ENCODE results near the gene PLEKHH2.

DNA sequence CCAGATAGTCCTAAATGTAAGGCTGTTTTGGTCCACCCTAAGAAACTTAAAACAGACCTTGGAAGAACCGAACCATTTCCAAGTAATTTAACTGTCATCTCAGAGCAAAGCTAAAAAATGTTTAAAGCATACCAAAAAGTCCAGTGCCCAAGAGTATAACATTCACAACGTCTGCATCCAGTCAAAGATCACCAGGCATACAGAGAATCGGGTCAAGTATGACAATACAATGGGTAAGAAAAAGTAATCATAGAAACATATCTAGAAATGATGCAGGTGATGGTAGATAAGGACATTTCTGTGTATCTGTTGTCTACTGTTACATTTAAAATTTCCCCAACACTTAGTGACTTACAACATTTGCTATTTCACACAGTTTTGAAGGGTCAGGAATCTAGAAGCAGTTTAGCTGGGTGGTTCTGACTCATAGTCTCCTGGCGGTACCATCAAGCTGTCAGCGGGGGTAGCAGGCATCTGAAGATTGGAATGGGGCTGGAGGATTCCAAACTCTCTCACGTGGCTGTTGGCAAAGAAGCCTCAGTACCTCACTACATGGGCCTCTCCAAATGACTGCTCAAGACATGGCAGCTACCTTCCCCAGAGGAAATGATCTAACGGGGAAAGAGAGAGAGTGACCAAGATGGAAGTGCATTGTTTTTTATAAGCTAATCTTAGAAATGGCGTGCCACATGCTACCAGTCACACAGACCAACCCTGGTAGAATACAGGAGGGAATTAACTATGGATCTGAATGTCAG, 100.2 kb downstream of the PLEKHH2 start:
- TF ChIP-seq, protein P1, sequence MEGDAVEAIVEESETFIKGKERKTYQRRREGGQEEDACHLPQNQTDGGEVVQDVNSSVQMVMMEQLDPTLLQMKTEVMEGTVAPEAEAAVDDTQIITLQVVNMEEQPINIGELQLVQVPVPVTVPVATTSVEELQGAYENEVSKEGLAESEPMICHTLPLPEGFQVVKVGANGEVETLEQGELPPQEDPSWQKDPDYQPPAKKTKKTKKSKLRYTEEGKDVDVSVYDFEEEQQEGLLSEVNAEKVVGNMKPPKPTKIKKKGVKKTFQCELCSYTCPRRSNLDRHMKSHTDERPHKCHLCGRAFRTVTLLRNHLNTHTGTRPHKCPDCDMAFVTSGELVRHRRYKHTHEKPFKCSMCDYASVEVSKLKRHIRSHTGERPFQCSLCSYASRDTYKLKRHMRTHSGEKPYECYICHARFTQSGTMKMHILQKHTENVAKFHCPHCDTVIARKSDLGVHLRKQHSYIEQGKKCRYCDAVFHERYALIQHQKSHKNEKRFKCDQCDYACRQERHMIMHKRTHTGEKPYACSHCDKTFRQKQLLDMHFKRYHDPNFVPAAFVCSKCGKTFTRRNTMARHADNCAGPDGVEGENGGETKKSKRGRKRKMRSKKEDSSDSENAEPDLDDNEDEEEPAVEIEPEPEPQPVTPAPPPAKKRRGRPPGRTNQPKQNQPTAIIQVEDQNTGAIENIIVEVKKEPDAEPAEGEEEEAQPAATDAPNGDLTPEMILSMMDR (IDR thresholded peaks at IDR 0.05) = no peak
- TF ChIP-seq POLR2A (IDR thresholded peaks at IDR 0.05) (no peak), EP300 (IDR thresholded peaks at IDR 0.05) (no peak), POLR2AphosphoS5 (IDR thresholded peaks at IDR 0.05) (peak; percentile 47)

Data from gastroesophageal sphincter (tissue), 3 donors.